Measurements from ENCODE around the gene LAMA5.

The LAMA5 gene

DNA sequence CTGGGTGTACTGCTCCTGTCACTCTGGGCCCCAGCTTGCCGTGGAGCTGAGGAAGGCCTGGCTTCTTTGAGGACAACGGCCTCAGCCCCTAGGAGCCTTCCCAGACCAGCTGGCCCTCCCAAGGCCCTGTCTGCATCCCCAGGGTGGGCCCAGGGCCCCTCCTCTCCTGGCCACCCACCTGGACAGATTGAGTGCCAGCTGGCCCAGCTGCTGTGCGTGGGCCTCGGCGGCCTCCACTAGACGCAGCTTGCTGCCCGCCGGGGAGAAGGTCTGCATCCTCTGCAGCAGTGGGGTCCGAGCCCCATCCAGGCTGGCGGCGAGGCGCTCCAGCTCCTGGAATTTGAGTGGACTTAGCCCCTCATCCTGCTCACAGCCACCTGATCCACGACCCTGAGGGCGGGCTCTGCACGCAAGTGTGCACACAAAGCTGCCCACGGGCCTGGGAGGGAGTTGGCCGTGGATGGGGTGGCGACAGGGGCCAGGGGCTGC is 49.9 kb downstream of the LAMA5 start:
- no peak for DNase-seq (ENCODE audit: low read depth, low spot score)

DNA sequence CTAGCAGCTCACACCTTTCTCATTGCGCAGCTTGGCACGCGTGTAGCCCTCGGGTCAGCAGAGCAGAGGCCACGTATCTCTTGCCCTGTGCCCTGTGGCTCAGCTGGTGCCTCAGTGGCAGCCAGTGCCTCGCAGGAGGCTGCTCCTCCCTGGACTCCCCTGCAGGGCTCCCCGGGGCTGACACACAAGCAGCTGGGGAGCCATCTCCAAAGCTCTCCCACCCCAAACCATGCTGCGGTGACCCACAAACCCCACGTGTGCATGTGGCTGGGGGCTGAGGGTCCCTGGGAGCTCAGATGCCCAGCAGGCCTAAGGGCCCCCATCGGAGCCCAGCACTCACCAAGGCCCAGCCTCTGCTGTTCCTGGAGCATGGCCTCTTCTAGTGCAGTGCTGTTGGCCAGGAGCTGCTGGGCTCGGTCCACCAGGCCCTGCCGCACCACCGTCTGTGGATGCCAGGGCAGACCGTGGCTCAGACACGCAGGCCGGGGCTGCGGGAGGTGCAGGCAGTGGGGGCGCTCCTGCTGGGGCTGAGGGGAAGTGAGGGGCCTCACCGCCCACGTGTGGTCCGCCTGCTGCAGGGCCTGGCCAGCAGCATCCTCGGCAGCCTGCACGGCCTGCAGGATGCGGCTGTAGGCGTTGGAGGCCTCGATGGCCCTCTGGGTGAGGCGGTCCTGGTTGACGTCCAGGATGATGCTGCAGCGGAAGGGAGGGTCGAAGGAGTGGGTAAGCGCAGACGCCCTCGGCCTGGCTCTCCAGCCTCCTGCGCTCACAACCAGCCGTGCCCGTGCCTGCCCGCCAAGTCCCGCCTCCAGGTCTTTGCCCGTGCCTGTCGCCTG is 50.6 kb downstream of the LAMA5 start:
- no peak for DNase-seq (ENCODE audit: low read depth, low spot score)

DNA sequence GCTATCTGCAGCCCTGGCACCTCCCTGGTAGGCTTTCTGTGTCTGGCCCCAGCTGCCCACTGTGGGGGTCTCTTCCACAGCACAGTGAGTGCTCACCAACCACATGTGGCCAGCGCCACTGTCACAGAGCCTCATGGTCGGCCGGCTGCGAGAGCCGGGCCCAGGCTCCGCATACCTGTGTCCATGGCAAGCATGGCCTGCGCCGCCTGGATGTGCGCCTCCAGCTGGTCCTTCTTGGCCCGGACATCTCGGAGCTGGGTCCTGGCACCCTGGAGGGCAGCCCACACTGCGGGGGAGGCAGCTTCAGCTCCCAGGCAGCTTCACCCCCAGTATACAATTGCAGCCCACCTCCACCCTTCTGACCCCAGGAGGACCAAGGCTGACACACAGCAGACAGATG is 51.3 kb downstream of the LAMA5 start:
- DNase-seq (ENCODE audit: low read depth, low spot score), result no peak

DNA sequence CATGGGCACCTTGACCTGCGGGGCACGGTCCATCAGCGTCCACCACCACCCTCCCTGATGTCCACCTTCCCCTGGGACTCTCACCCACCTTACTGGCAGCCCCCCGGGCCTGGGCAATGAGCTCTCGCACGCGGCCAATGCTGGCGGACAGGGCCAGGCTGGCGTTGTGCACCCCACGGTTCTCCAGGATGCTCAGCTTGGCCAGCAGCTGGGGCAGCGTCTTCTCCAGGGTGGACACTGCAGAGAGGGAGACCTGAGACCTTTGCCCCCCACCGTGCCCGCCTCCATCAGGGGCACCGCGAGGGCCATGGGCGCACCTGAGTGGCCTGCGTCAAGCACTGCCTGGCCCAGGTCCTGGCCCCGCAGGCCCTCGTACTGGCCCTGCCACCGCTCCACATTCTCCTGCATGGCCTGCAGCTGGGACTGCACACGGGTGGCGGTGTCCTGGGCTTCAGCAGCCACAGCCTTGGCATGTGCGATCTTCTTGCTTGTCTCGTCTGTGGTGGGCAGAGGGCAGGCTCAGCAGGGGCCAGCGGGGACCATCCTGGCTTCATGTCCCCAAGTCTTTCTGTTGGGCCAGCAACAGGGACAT is 52.3 kb downstream of the LAMA5 start:
- no peak for DNase-seq (ENCODE audit: low read depth, low spot score)

DNA sequence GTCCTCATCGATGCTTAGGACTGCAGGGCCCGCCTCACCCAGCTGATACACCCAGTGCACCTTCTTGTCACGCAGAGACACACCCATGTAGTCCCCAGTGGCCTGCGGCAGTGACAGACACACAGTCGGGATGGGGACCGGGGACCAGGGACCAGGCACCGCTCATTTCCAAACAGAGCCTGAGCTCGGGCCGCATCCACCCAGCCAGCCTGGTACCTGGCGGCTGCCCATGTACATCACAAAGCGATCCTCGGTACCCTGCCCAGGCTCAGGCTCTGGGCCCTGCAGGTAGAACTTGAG is 52.8 kb downstream of the LAMA5 start:
- DNase-seq (ENCODE audit: low read depth, low spot score), result no peak

DNA sequence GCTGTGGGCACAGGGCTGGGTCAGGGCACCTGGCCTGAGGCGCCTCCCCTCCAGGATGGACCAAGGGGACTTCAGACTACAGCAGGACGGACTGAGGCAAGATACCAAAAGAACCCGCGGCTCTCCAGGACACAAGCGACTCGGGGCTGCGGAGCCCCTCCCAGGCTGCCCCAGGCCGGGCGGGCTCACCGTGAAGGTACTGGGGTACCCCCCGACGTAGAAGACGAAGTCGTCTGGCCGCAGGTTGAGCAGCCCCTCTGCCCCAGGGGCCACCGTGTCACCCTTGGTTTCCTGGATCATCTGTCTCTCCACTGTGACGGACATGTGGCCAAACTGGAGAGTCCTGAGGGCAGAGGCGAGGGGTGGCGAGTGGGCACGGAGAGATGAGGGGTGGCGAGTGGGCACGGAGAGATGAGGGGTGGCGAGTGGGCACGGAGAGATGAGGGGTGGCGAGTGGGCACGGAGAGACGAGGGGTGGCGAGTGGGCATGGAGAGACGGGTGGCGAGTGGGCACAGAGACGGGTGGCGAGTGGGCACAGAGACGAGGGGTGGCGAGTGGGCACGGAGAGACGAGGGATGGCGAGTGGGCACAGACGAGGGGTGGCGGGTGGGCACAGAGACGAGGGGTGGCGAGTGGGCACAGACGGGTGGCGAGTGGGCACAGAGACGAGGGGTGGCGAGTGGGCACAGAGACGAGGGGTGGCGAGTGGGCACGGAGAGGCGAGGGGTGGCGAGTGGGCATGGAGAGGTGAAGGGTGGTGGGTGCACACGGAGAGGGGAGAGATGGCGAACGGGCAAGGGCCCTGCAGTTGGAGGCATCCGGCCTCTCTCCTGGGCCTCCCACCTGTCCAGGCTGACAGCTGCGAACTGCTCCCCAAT is 53.4 kb downstream of the LAMA5 start:
- DNase-seq (ENCODE audit: low read depth, low spot score), result no peak

DNA sequence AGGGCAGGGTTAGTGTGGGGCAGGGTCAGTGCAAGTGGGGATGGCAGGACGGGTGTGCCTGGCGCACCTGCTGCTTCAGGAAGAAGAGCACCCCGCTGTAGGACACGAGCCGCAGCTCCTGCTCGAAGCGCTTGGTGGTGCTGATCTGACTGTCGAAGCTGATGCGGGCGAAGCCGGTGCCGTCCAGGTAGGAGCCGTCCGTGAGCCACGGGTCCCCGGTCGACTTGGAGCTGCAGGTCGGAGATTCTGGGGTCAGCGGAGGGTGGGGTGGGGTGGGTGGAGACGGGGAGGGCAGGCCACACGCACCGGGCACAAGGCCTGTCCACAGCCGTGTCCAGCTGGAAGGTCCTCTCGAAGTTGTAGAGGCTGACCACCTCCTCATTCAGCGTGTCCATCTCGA is 54.1 kb downstream of the LAMA5 start:
- no peak for DNase-seq (ENCODE audit: low read depth, low spot score)

DNA sequence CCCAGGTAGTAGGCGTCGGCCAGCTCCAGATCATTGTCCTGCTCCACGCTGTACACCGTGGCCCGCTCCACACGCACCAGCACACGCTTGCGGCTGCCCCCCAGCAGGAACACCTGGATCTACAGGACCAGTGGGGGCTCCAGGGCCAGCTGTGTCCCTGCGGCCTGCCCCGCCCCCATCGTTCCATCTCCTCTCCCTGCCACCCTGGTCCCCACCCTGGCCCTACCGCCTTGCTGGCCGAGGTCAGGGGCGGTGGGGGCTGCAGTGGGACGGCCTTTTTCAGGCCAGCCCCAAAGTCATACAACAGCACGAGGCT is 54.5 kb downstream of the LAMA5 start:
- DNase-seq (ENCODE audit: low read depth, low spot score), result no peak

DNA sequence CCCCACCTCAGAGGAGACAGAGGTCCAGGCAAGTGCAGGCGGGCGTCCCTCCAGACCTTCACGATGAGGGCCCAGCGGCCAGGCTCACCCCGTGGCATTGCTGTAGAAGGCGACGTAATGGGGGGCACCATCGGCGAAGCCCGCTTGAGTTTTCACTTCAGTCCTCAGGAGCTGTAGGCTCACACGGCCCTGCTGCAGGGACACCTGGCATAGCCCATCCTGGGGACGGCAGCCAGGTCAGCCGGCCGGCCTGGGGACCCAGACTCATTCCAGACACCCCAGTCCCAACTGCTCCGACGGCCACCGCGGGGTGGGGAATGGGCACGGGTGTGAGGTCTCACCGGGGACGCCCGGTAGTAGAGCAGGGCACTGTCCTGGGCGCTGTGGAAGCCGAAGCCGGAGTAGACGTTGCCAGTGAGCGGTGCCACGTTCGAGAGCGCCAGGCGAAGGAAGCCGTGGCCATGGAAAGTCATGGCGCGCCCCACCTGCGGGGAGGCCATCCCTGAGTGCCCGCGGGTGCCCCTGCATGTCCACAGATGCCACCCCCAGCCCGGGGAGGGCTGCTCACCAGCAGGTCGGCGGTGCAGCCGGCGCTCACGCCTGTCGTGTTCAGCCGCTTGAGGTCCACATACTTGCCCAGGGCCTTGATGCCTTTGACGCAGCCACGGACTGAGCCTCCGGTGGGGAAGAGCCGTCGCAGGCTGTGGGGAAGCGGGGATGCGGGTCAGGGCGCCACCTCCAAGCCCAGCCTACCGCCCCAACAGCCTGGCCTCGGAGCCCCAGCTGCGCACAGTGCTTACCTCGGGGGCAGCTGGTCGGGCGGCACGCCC is 55.1 kb downstream of the LAMA5 start:
- DNase-seq (ENCODE audit: low read depth, low spot score), result no peak

DNA sequence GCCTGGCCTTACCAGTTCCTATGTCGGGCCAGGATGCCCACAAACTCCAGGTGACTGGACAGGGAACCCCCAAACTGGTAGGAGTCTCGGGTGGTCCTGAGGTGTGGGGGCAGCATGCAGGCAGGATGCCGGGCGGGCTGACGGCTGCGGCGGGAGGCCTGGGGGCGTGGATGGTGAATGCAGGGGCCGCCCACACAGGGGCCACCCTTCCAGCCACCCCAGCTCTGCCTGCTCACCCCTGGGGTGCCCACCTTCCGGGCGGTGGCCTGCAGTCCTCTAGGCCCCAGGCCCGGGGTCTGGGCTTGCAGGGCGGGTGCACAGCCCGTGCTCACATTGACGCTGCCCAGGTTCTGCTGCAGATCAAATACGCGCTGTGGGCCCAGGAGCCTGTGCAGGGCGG is 56.0 kb downstream of the LAMA5 start:
- DNase-seq (ENCODE audit: low read depth, low spot score), result no peak

DNA sequence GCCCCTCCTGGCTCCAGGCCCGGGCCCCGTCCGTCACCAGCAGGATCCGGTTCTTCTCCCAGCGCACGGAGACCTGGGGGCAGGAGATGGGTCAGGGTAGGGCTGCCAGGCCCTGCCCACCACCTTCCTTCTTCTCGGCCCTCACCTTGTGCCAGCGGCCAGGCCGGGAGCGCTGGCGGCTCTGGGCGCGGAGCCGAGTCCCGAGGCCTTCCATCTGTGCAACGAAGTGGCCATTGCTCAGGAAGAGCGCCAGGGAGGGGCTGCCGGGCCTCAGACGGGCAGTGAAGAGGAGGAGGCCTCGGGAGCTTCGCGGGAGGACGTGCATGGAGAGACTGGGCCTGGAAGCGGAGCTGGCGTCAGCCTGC is 56.4 kb downstream of the LAMA5 start:
- no peak for DNase-seq (ENCODE audit: low read depth, low spot score)

DNA sequence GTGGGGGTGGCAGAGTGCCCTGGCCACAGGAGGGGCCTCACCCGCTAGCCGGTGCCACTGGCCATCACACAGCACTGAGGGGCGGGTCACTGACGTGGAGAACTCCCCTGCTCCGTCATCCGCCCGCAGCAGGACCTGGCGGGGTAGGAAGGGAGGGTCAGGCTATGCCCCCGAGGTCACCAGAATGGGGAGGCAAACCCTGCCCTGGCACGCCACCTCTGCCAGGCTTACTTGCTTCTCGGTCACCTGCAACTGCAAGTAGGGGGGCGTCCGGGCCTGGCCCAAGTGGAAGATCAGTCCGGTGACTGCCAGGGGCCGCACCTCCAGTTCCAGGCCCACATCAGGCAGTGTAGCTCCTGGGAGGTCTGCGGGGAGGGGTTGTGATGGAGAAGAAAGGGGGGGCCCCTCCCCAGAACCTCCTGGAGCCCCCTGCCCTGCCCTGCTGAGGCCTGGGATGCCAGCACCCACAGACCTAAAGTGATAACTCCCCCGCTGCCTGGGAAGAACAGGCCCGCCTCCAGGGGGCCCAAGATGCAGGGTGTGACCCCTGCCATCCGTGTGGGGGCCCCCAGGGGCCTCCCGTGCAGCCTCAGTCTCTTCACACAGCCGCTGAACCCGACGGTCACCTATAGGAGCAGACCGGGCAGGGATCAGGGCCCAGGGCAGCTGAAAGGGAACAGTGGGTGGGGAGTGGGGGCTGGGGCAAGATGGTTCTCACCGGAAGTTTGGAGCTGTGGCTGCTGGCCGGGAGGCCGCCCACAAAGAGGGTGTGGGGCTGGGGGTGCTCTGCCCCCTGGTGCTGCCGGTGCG is 57.0 kb downstream of the LAMA5 start:
- no peak for DNase-seq (ENCODE audit: low read depth, low spot score)

DNA sequence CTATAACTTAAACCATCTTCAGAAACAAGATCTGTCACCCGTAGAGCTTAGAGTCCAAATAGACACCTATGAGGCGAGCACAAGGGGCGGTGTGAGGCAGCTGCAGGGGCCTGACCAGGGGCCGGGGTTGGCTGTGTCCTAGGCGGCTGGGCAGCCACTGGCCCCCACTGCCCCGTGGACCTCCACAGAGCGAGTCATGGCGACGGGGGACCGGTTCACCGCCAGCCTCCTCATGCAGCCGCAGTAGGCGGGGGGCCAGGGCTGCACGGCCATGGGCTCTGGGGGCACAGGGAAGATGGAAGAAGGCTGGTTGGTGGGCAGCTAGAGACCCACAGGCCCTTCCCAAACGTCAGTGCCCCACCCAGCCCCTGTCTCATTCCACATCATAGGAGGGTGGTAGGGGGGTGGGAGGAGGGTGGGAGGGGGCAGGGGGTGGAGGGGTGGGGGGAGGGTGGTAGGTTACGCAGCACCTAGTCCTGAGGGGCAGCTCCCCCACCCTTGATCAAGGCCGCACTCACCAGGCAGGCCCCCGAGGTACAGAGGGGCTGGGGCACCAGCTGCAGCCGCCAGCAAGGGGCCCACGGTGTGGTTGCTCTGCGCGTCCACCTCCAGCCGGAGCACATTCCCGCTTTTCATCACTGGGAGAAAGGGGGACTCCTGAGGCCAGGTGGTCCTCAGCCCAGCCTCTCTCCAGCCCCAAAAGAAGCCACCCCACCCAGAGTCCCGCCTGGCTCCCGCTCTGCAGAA is 57.7 kb downstream of the LAMA5 start:
- no peak for DNase-seq (ENCODE audit: low read depth, low spot score)

DNA sequence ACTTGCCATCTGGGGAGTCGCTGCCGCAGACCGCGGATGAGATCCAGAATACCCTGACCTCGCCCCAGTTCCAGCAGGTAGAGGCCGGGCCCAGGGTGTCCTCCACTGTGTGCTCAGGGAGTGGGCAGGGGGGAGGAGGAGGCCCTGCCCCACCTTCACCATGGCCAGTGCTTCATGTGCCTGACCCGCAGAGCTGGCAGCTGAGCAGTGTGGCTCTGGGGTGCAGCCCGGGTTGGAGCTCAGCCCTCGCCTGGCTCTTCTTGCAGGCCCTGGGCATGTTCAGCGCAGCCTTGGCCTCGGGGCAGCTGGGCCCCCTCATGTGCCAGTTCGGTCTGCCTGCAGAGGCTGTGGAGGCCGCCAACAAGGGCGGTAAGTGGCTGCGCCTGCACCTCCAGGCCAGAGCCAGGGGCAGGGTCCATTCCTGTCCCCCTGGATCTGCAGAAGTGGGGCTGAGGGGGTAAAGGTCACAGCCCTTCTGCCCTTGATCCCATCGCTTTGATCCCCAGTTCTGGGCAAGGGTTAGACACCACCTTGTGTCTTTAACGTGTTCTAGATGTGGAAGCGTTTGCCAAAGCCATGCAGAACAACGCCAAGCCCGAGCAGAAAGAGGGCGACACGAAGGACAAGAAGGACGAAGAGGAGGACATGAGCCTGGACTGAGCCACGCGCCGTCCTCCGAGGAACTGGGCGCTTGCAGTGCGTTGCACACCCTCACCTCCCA is 58.9 kb downstream of the LAMA5 start:
- no peak for DNase-seq (ENCODE audit: low read depth, low spot score)

DNA sequence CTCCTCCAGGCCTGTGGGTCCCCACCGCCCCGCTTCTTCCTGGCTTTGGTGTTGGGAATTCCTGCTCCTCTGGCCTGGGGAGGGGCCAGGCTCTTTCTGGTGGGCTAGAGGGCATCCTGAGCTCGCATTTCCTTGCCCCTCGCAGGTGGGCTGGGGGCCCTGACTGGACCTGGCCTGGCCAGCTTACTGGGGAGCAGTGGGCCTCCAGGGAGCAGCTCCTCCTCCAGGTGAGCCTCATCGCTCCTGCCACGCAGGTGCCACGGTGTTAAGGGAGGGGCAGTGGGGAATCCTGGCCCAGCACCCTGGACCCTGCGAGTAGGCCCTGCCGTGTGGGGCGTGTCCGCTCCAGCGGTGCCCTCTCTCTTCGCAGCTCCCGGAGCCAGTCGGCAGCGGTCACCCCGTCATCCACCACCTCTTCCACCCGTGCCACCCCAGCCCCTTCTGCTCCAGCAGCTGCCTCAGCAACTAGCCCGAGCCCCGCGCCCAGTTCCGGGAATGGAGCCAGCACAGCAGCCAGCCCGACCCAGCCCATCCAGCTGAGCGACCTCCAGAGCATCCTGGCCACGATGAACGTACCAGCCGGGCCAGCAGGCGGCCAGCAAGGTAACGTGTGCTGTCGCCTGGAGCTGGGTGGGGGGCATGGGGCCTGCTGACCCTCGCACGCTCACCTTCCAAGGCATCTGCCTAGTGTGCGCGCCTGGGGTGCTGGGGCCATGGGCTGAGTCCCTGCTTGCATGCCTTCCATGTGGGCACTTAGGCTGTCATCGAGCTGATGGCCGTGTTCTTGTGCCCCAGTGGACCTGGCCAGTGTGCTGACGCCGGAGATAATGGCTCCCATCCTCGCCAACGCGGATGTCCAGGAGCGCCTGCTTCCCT is 59.6 kb downstream of the LAMA5 start:
- no peak for DNase-seq (ENCODE audit: low read depth, low spot score)

DNA sequence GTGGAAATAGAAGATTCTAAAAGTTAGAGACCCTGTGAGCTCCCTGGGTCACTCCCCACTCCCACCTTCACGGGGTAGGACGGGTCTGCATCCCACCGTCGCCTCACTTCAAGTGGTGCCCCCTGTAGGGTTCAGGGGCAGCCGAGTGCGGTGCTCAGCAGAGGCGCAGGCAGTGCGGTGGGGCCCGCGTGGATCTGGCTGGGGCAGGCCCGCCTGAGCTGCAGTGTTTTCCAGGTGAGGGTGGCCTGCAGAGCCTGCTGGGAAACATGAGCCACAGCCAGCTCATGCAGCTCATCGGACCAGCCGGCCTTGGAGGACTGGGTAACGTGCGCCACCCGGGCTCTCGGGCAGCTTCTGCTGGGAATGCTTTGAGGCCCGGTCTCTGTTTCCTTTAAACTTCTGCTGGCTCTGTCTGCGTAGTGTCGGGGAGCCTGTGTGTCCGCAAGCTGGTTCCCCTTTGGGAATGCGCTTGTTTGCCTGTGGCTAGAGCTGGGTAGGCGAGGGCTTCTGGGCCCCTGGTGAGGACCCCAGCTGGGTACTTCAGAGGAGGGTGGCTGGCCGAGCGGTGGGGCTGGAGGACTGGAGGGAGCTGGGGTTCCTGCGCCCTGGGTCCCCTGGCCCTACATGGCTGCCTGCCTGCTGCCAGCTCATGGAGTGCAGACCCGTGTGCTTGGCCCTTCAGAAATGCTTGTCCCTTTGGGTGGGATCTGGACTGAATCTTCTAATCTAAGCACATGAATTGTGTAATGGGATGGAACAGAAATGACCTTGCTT is 60.5 kb downstream of the LAMA5 start:
- DNase-seq (ENCODE audit: low read depth, low spot score), result no peak

DNA sequence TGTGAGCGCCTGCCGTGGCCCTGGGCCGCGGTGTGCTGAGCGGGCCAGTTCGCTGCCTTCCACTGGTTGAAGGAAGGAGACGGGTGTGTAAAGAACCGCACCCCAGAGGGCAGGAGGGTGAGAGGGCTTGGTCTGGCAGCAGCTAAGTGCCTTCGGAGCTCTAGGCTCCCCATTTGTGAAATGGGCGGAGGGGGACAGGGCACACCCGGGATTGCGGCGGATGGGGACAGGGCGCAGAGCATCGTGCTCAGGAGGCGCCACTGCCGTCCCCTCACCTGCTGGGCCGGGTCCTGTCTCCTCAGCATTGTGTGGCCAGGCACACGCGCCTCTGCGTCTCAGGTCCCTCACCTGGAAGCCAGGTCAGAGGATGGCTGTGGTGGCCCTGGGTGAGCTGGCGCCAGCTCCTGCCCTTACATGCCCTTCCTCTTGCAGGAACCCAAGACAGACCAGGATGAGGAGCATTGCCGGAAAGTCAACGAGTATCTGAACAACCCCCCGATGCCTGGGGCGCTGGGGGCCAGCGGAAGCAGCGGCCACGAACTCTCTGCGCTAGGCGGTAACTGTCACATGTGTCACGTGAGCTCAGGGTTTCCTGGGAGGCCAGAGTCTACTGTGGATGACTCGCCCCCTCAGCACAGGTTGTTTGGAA is 61.2 kb downstream of the LAMA5 start:
- DNase-seq (ENCODE audit: low read depth, low spot score), result no peak
